ENCODE data around the gene ATP1A4.

ATP1A4 gene

GRCh38 chr1:160149716-160150115 lies 1.7 kb upstream of the ATP1A4 start:
- H3K9me3 ChIP-seq (ENCODE audit: control insufficient read depth, insufficient read depth, low read length) = no peaks in the 10 kb centered on the region
- H3K9ac ChIP-seq (ENCODE audit: low read depth, low read length) = no peak overlapping the region
- H3K4me3 ChIP-seq (ENCODE audit: low read depth, low read length) = no peak overlapping the region
- no peaks in the 10 kb centered on the region for H3K36me3 ChIP-seq (ENCODE audit: control insufficient read depth, insufficient read depth, low read length)
- no peaks in the 10 kb centered on the region for H3K27me3 ChIP-seq (ENCODE audit: control insufficient read depth, insufficient read depth, low read length)
- H3K4me1 ChIP-seq (ENCODE audit: control insufficient read depth, insufficient read depth, low read length) = no peaks in the 10 kb centered on the region

- Histone ChIP-seq H3K4me3 (ENCODE audit: low read depth, low read length) (no peak overlapping the region), H3K9me3 (ENCODE audit: control insufficient read depth, insufficient read depth, low read length) (no peaks in the 10 kb centered on the region), H3K36me3 (ENCODE audit: control insufficient read depth, insufficient read depth, low read length) (no peaks in the 10 kb centered on the region), H3K4me1 (ENCODE audit: control insufficient read depth, insufficient read depth, low read length) (no peaks in the 10 kb centered on the region), H3K27me3 (ENCODE audit: control insufficient read depth, insufficient read depth, low read length) (no peaks in the 10 kb centered on the region), H3K9ac (ENCODE audit: low read depth, low read length) (no peak overlapping the region)
These were observed 3.4 kb downstream of the ATP1A4 start for GRCh38 chr1:160154790-160155189.

- Histone ChIP-seq H3K9ac (ENCODE audit: low read depth, low read length) (no peak overlapping the region), H3K4me3 (ENCODE audit: low read depth, low read length) (no peak overlapping the region), H3K9me3 (ENCODE audit: control insufficient read depth, insufficient read depth, low read length) (no peaks in the 10 kb centered on the region), H3K4me1 (ENCODE audit: control insufficient read depth, insufficient read depth, low read length) (no peaks in the 10 kb centered on the region), H3K36me3 (ENCODE audit: control insufficient read depth, insufficient read depth, low read length) (no peaks in the 10 kb centered on the region), H3K27me3 (ENCODE audit: control insufficient read depth, insufficient read depth, low read length) (no peaks in the 10 kb centered on the region)
These were observed 5.0 kb downstream of the ATP1A4 start for GRCh38 chr1:160156361-160156760.

GRCh38 chr1:160157174-160157573 lies 5.8 kb downstream of the ATP1A4 start:
- no peaks in the 10 kb centered on the region for H3K4me1 ChIP-seq (ENCODE audit: control insufficient read depth, insufficient read depth, low read length)
- no peaks in the 10 kb centered on the region for H3K36me3 ChIP-seq (ENCODE audit: control insufficient read depth, insufficient read depth, low read length)
- H3K4me3 ChIP-seq (ENCODE audit: low read depth, low read length) = no peak overlapping the region
- no peaks in the 10 kb centered on the region for H3K27me3 ChIP-seq (ENCODE audit: control insufficient read depth, insufficient read depth, low read length)
- H3K9me3 ChIP-seq (ENCODE audit: control insufficient read depth, insufficient read depth, low read length) = no peaks in the 10 kb centered on the region
- no peak overlapping the region for H3K9ac ChIP-seq (ENCODE audit: low read depth, low read length)

- Histone ChIP-seq H3K9ac (ENCODE audit: low read depth, low read length) (no peak overlapping the region), H3K4me3 (ENCODE audit: low read depth, low read length) (no peak overlapping the region), H3K27me3 (ENCODE audit: control insufficient read depth, insufficient read depth, low read length) (no peaks in the 10 kb centered on the region), H3K36me3 (ENCODE audit: control insufficient read depth, insufficient read depth, low read length) (no peaks in the 10 kb centered on the region), H3K9me3 (ENCODE audit: control insufficient read depth, insufficient read depth, low read length) (no peaks in the 10 kb centered on the region), H3K4me1 (ENCODE audit: control insufficient read depth, insufficient read depth, low read length) (no peaks in the 10 kb centered on the region)
These were observed 6.6 kb downstream of the ATP1A4 start for GRCh38 chr1:160158031-160158430.

- H3K27me3 ChIP-seq (ENCODE audit: control insufficient read depth, insufficient read depth, low read length) = no peaks in the 10 kb centered on the region
- no peaks in the 10 kb centered on the region for H3K9me3 ChIP-seq (ENCODE audit: control insufficient read depth, insufficient read depth, low read length)
- H3K4me3 ChIP-seq (ENCODE audit: low read depth, low read length) = no peak overlapping the region
- H3K9ac ChIP-seq (ENCODE audit: low read depth, low read length) = no peak overlapping the region
- H3K36me3 ChIP-seq (ENCODE audit: control insufficient read depth, insufficient read depth, low read length) = no peaks in the 10 kb centered on the region
- no peaks in the 10 kb centered on the region for H3K4me1 ChIP-seq (ENCODE audit: control insufficient read depth, insufficient read depth, low read length)
These were observed 7.1 kb downstream of the ATP1A4 start for GRCh38 chr1:160158534-160158933.

GRCh38 chr1:160159846-160160245 lies 8.4 kb downstream of the ATP1A4 start:
- Histone ChIP-seq H3K9ac (ENCODE audit: low read depth, low read length) (no peak overlapping the region), H3K36me3 (ENCODE audit: control insufficient read depth, insufficient read depth, low read length) (no peaks in the 10 kb centered on the region), H3K27me3 (ENCODE audit: control insufficient read depth, insufficient read depth, low read length) (no peaks in the 10 kb centered on the region), H3K9me3 (ENCODE audit: control insufficient read depth, insufficient read depth, low read length) (no peaks in the 10 kb centered on the region), H3K4me3 (ENCODE audit: low read depth, low read length) (no peak overlapping the region), H3K4me1 (ENCODE audit: control insufficient read depth, insufficient read depth, low read length) (no peaks in the 10 kb centered on the region)

- H3K9me3 ChIP-seq (ENCODE audit: control insufficient read depth, insufficient read depth, low read length) = no peaks in the 10 kb centered on the region
- H3K27me3 ChIP-seq (ENCODE audit: control insufficient read depth, insufficient read depth, low read length) = no peaks in the 10 kb centered on the region
- no peak overlapping the region for H3K4me3 ChIP-seq (ENCODE audit: low read depth, low read length)
- H3K4me1 ChIP-seq (ENCODE audit: control insufficient read depth, insufficient read depth, low read length) = peaks cover 1% of the 10 kb centered on the region
- no peaks in the 10 kb centered on the region for H3K36me3 ChIP-seq (ENCODE audit: control insufficient read depth, insufficient read depth, low read length)
- H3K9ac ChIP-seq (ENCODE audit: low read depth, low read length) = no peak overlapping the region
These were observed 10.7 kb downstream of the ATP1A4 start for GRCh38 chr1:160161965-160162705.

GRCh38 chr1:160162931-160163330 lies 11.5 kb downstream of the ATP1A4 start:
- Histone ChIP-seq H3K36me3 (ENCODE audit: control insufficient read depth, insufficient read depth, low read length) (no peaks in the 10 kb centered on the region), H3K9me3 (ENCODE audit: control insufficient read depth, insufficient read depth, low read length) (no peaks in the 10 kb centered on the region), H3K27me3 (ENCODE audit: control insufficient read depth, insufficient read depth, low read length) (no peaks in the 10 kb centered on the region), H3K4me1 (ENCODE audit: control insufficient read depth, insufficient read depth, low read length) (peaks cover 7% of the 10 kb centered on the region), H3K9ac (ENCODE audit: low read depth, low read length) (no peak overlapping the region), H3K4me3 (ENCODE audit: low read depth, low read length) (no peak overlapping the region)

- Histone ChIP-seq H3K9me3 (ENCODE audit: control insufficient read depth, insufficient read depth, low read length) (no peaks in the 10 kb centered on the region), H3K9ac (ENCODE audit: low read depth, low read length) (no peak overlapping the region), H3K27me3 (ENCODE audit: control insufficient read depth, insufficient read depth, low read length) (no peaks in the 10 kb centered on the region), H3K4me3 (ENCODE audit: low read depth, low read length) (no peak overlapping the region), H3K36me3 (ENCODE audit: control insufficient read depth, insufficient read depth, low read length) (no peaks in the 10 kb centered on the region), H3K4me1 (ENCODE audit: control insufficient read depth, insufficient read depth, low read length) (peaks cover 10% of the 10 kb centered on the region)
These were observed 12.2 kb downstream of the ATP1A4 start for GRCh38 chr1:160163615-160164014.

- H3K4me1 ChIP-seq (ENCODE audit: control insufficient read depth, insufficient read depth, low read length) = peaks cover 14% of the 10 kb centered on the region
- H3K4me3 ChIP-seq (ENCODE audit: low read depth, low read length) = no peak overlapping the region
- no peaks in the 10 kb centered on the region for H3K9me3 ChIP-seq (ENCODE audit: control insufficient read depth, insufficient read depth, low read length)
- no peaks in the 10 kb centered on the region for H3K36me3 ChIP-seq (ENCODE audit: control insufficient read depth, insufficient read depth, low read length)
- no peaks in the 10 kb centered on the region for H3K27me3 ChIP-seq (ENCODE audit: control insufficient read depth, insufficient read depth, low read length)
- no peak overlapping the region for H3K9ac ChIP-seq (ENCODE audit: low read depth, low read length)
These were observed 12.7 kb downstream of the ATP1A4 start for GRCh38 chr1:160164121-160164520.

GRCh38 chr1:160166166-160166868 lies 14.9 kb downstream of the ATP1A4 start:
- Histone ChIP-seq H3K4me3 (ENCODE audit: low read depth, low read length) (no peak overlapping the region), H3K36me3 (ENCODE audit: control insufficient read depth, insufficient read depth, low read length) (no peaks in the 10 kb centered on the region), H3K9ac (ENCODE audit: low read depth, low read length) (no peak overlapping the region), H3K9me3 (ENCODE audit: control insufficient read depth, insufficient read depth, low read length) (no peaks in the 10 kb centered on the region), H3K4me1 (ENCODE audit: control insufficient read depth, insufficient read depth, low read length) (peaks cover 29% of the 10 kb centered on the region), H3K27me3 (ENCODE audit: control insufficient read depth, insufficient read depth, low read length) (no peaks in the 10 kb centered on the region)
